ENCODE results near the gene XKR7. TPM values are rescaled to one million over a fixed set of nuclear protein-coding genes. Genes with fewer than 3 reads are reported as not detected.

The XKR7 gene
- total RNA-seq, 1 experiment from 2014 or later: 1.3 TPM

DNA sequence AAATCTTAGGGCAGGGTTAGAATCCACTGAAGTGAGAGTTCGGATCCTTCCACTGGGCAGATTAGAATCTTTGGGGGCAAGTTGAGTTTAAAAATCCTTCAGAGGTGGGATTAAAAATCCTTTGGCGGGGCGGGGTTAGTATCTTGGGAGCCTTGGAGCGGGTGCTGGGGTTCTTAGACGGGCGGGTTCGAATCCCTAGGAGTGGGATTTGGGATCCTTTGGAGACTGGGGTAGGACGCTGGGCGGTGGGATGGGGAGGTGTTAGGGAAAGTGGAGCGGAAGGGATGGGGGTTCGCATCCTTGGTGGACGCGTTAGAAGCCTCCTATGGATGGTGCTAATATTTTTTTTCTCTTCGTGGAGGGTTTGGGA, 83.8 kb downstream of the XKR7 start:
- H3K27ac Mint-ChIP-seq: no peak overlapping the region
- Histone ChIP-seq H2AK5ac (ENCODE audit: insufficient read length, low read length) (no peak overlapping the region), H2BK20ac (ENCODE audit: low read depth, low read length, poor library complexity, severe bottlenecking) (no peak overlapping the region), H3K79me1 (ENCODE audit: insufficient read depth, low read depth, low read length, poor library complexity, severe bottlenecking) (no peaks in the 10 kb centered on the region), H4K91ac (ENCODE audit: insufficient read length, low read depth, low read length) (no peak overlapping the region), H3K4me1 (ENCODE audit: insufficient read depth, low read length) (no peaks in the 10 kb centered on the region), H2AFZ (ENCODE audit: low read length) (peak overlapping the region; percentile 25), H3K23ac (ENCODE audit: insufficient read length, low read depth, low read length) (no peak overlapping the region), H3K27ac (ENCODE audit: insufficient read length, low read depth, low read length) (no peak overlapping the region), H3K9ac (ENCODE audit: extremely low read depth, insufficient read length, low read length) (no peak overlapping the region), H3K14ac (ENCODE audit: insufficient read depth, low read length) (no peak overlapping the region), H2BK12ac (ENCODE audit: insufficient read length, low read depth, low read length) (no peak overlapping the region), H3K56ac (ENCODE audit: insufficient read length, low read depth, low read length) (no peak overlapping the region), H3K27me3 (ENCODE audit: insufficient read depth, low read length) (peaks cover 12% of the 10 kb centered on the region; the same call in 1 of the 2 replicates), H3T11ph (ENCODE audit: low read length) (no peak overlapping the region), H4K5ac (ENCODE audit: insufficient read length, low read depth, low read length) (no peak overlapping the region), H4K20me1 (ENCODE audit: control insufficient read depth, insufficient read depth, insufficient read length) (no peaks in the 10 kb centered on the region), H3K4ac (ENCODE audit: low read depth, low read length) (no peak overlapping the region), H3K18ac (ENCODE audit: insufficient read length, low read depth, low read length) (no peak overlapping the region), H2BK5ac (ENCODE audit: insufficient read length, low read length) (no peak overlapping the region), H2BK15ac (ENCODE audit: low read depth, low read length) (no peak overlapping the region), H3K23me2 (ENCODE audit: insufficient read length, low read depth, low read length, poor library complexity, severe bottlenecking) (peaks cover 20% of the 10 kb centered on the region), H4K8ac (replicated peaks; ENCODE audit: insufficient read length, low read depth, low read length) (no peak overlapping the region), H3K79me2 (ENCODE audit: insufficient read depth, low read length) (no peaks in the 10 kb centered on the region), H3K9me3 (ENCODE audit: control insufficient read depth, low read depth, low read length) (no peaks in the 10 kb centered on the region), H2BK120ac (ENCODE audit: low read depth, low read length, poor library complexity, severe bottlenecking) (no peak overlapping the region), H3K4me2 (ENCODE audit: insufficient read depth, insufficient read length, low read length) (peak overlapping the region; percentile 66)
- H3K4me3 Mint-ChIP-seq: peak overlapping the region; percentile 68 to 88
- whole genome bisulfite sequencing (ENCODE audit: extremely low coverage, insufficient read length, low lambda C conversion rate): no CpG with 5 or more reads among the region's 14 CpGs
- no peaks in the 10 kb centered on the region; a peak in 1 of 7 replicates for H3K36me3 Mint-ChIP-seq (ENCODE audit: insufficient read depth in 1 of 3, low read depth in 3 of 3)
- no peaks in the 10 kb centered on the region for H3K9me3 Mint-ChIP-seq
- H3K4me1 Mint-ChIP-seq: peaks cover 17 to 19% of the 10 kb centered on the region in 2 experiments
- TF ChIP-seq, protein P1, sequence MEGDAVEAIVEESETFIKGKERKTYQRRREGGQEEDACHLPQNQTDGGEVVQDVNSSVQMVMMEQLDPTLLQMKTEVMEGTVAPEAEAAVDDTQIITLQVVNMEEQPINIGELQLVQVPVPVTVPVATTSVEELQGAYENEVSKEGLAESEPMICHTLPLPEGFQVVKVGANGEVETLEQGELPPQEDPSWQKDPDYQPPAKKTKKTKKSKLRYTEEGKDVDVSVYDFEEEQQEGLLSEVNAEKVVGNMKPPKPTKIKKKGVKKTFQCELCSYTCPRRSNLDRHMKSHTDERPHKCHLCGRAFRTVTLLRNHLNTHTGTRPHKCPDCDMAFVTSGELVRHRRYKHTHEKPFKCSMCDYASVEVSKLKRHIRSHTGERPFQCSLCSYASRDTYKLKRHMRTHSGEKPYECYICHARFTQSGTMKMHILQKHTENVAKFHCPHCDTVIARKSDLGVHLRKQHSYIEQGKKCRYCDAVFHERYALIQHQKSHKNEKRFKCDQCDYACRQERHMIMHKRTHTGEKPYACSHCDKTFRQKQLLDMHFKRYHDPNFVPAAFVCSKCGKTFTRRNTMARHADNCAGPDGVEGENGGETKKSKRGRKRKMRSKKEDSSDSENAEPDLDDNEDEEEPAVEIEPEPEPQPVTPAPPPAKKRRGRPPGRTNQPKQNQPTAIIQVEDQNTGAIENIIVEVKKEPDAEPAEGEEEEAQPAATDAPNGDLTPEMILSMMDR (conservative IDR thresholded peaks at IDR 0.05): no peak
- DNase-seq: no peak
- peaks cover 72% of the 10 kb centered on the region for H3K27me3 Mint-ChIP-seq (ENCODE audit: low read depth)

All from H9 (cell line).